GM21360 (cell line): ENCODE measurements around the gene SYN1.

Experiments used
- ATAC-seq: cut with Tn5 transposase; IDR thresholded peaks from one replicate; pipeline ENCODE4 v1.9.1; 2021; ENCODE audit warnings: mild to moderate bottlenecking, moderate library complexity; ENCODE audit not compliant: unreplicated experiment

SYN1 gene

GRCh38 chrX:47540754-47541538 is 78.7 kb downstream of the SYN1 start:
- ATAC-seq, result no peak

- ATAC-seq, result no peak
Measured at GRCh38 chrX:47539860-47540259, 79.8 kb downstream of the SYN1 start.

- ATAC-seq, result no peak
Measured at GRCh38 chrX:47530049-47530448, 89.6 kb downstream of the SYN1 start.

GRCh38 chrX:47529548-47529947 is 90.1 kb downstream of the SYN1 start:
- ATAC-seq, result no peak

- no peak for ATAC-seq
Measured at GRCh38 chrX:47523713-47524166, 95.9 kb downstream of the SYN1 start.

- ATAC-seq, result peak; percentile 72
Measured at GRCh38 chrX:47523297-47523696, 96.4 kb downstream of the SYN1 start.
